Mesenchymal stem cell (in vitro differentiated cells and primary cell): Measurements from ENCODE around the gene SPCS1. TPM values are rescaled to one million over a fixed set of nuclear protein-coding genes. Genes with fewer than 3 reads are reported as not detected.

Experiments
- DNase-seq: peaks from one replicate; pipeline ENCODE4 v3.0.0-alpha.2; 2013
- H2AFZ ChIP-seq: one replicate; pipeline ENCODE4 v1.6.1; 2013; ENCODE audit warnings: low read depth, mild to moderate bottlenecking, control low read depth, inconsistent platforms, low read length, moderate library complexity
- H2AK5ac ChIP-seq: 2 replicates; pipeline ENCODE4 v1.6.1; 2013; ENCODE audit warnings: low read length, moderate library complexity, mild to moderate bottlenecking, inconsistent platforms; ENCODE audit not compliant: severe bottlenecking
- H2BK120ac ChIP-seq: one replicate; pipeline ENCODE4 v1.6.1; 2013; ENCODE audit warnings: low read depth, mild to moderate bottlenecking, inconsistent platforms, low read length, moderate library complexity
- H2BK12ac ChIP-seq, 2 experiments: one replicate each; pipeline ENCODE4 v1.6.1; 2013; ENCODE audit warnings: inconsistent platforms in 2 of 2, low read length in 2 of 2, mild to moderate bottlenecking in 2 of 2, moderate library complexity in 2 of 2, control low read depth in 1 of 2
- H2BK15ac ChIP-seq: one replicate; pipeline ENCODE4 v1.6.1; 2013; ENCODE audit warnings: mild to moderate bottlenecking, low read depth, inconsistent platforms; ENCODE audit not compliant: poor library complexity, severe bottlenecking
- H2BK5ac ChIP-seq: 2 replicates; pipeline ENCODE4 v1.6.1; 2013; ENCODE audit warnings: low read depth, mild to moderate bottlenecking, low read length, control low read depth, inconsistent platforms; ENCODE audit not compliant: poor library complexity, severe bottlenecking
- H3K14ac ChIP-seq, 2 experiments: one replicate each; pipeline ENCODE4 v1.6.1; 2013; ENCODE audit warnings: inconsistent platforms in 2 of 2, low read length in 2 of 2, control low read depth in 1 of 2, mild to moderate bottlenecking in 1 of 2, moderate library complexity in 1 of 2
- H3K18ac ChIP-seq, 2 experiments: one replicate each; pipeline ENCODE4 v1.6.1; 2013; ENCODE audit warnings: inconsistent platforms in 2 of 2, low read length in 2 of 2, control low read depth in 1 of 2, low read depth in 1 of 2, mild to moderate bottlenecking in 1 of 2
- H3K23ac ChIP-seq, 2 experiments: one replicate each; pipeline ENCODE4 v1.6.1; 2013; ENCODE audit warnings: inconsistent platforms in 2 of 2, low read length in 2 of 2, mild to moderate bottlenecking in 2 of 2, moderate library complexity in 2 of 2, control low read depth in 1 of 2
- H3K27ac ChIP-seq: 2 replicates; pipeline ENCODE4 v1.5.1; 2013; ENCODE audit warnings: mild to moderate bottlenecking, moderate library complexity, low read length, control low read depth, inconsistent platforms; ENCODE audit not compliant: poor library complexity, severe bottlenecking
- H3K27me3 ChIP-seq, 2 experiments: 2 replicates each; pipeline versions ENCODE4 v1.6.1 to v1.7.0; 2013; ENCODE audit warnings: low read length in 2 of 2, mild to moderate bottlenecking in 2 of 2, moderate library complexity in 2 of 2, control low read depth in 1 of 2, inconsistent platforms in 1 of 2; ENCODE audit not compliant: control insufficient read depth in 1 of 2, insufficient read depth in 1 of 2
- H3K36me3 ChIP-seq, 2 experiments: 2 replicates each; pipeline versions ENCODE4 v1.6.1 to v1.7.0; 2013; ENCODE audit warnings: low read length in 2 of 2, control low read depth in 1 of 2, inconsistent platforms in 1 of 2, low read depth in 1 of 2, mild to moderate bottlenecking in 1 of 2; ENCODE audit not compliant: insufficient read depth in 2 of 2, control insufficient read depth in 1 of 2
- H3K4ac ChIP-seq, 2 experiments: one replicate each; pipeline ENCODE4 v1.6.1; 2013; ENCODE audit warnings: inconsistent platforms in 2 of 2, low read length in 2 of 2, mild to moderate bottlenecking in 2 of 2, moderate library complexity in 2 of 2, control low read depth in 1 of 2, low read depth in 1 of 2
- H3K4me1 ChIP-seq: 2 replicates; pipeline ENCODE4 v1.6.1; 2013; ENCODE audit warnings: low read depth, low read length, control low read depth; ENCODE audit not compliant: control insufficient read depth, insufficient read depth
- H3K4me2 ChIP-seq: 2 replicates; pipeline ENCODE4 v1.6.1; 2013; ENCODE audit warnings: low read length, mild to moderate bottlenecking, inconsistent platforms; ENCODE audit not compliant: poor library complexity, severe bottlenecking
- H3K4me3 ChIP-seq, 2 experiments: 2 replicates each; pipeline versions ENCODE4 v1.5.1 to v1.7.0; 2013; ENCODE audit warnings: low read length in 2 of 2, mild to moderate bottlenecking in 2 of 2, control low read depth in 1 of 2, low read depth in 1 of 2; ENCODE audit not compliant: insufficient read depth in 1 of 2
- H3K79me1 ChIP-seq: replicated peaks from 2 replicates; pipeline ENCODE4 v1.6.1; 2013; ENCODE audit warnings: mild to moderate bottlenecking, control low read depth, low read length, inconsistent platforms; ENCODE audit not compliant: poor library complexity, severe bottlenecking
- H3K9ac ChIP-seq: 2 replicates; pipeline ENCODE4 v1.7.0; 2013; ENCODE audit warnings: mild to moderate bottlenecking, low read length, moderate library complexity
- H3K9me3 ChIP-seq: 2 replicates; pipeline ENCODE4 v1.7.0; 2013; ENCODE audit warnings: mild to moderate bottlenecking, low read length; ENCODE audit not compliant: control insufficient read depth
- H4K8ac ChIP-seq: one replicate; pipeline ENCODE4 v1.6.1; 2013; ENCODE audit warnings: inconsistent platforms, mild to moderate bottlenecking, low read length, moderate library complexity
- H4K91ac ChIP-seq: one replicate; pipeline ENCODE4 v1.6.1; 2013; ENCODE audit warnings: mild to moderate bottlenecking, low read length, inconsistent platforms
- WGBS: methylation state at CpG from one replicate; pipeline ENCODE4 v1.1.7; 2013; ENCODE audit warnings: mixed read lengths; 5-methylcytosine and 5-hydroxymethylcytosine counted together
- polyA plus RNA-seq, 2 experiments: library from polyadenylated mRNA; stranded (reverse); fragments of 200-250 nt; gene quantifications; one replicate each; pipeline ENCODE4 v1.2.3, GENCODE V29; 2013

SPCS1 gene
- polyA plus RNA-seq (2013, experiment 1 of 2), result 153 TPM
- polyA plus RNA-seq (2013, experiment 2 of 2), result 151 TPM

GRCh38 chr3:52705688-52706686 lies at the start of gene SPCS1, which contains the start of gene GLT8D1:
TSS of gene SPCS1 (plus strand) at chr3:52706106. CDS start at chr3:52706247, 141 bp downstream.
TSS of gene GLT8D1 (minus strand) at chr3:52705791. CDS start at chr3:52700460, 5,331 bp downstream.
- Histone ChIP-seq H2BK15ac (peak within 1 kb of the TSS; percentile 97), H4K8ac (peak within 1 kb of the TSS; percentile 99), H3K27me3 (no peaks in the 10 kb centered on the region), H3K79me1 (peaks cover 4% of the 10 kb centered on the region), H4K91ac (peak within 1 kb of the TSS; percentile 99), H3K27ac (peak within 1 kb of the TSS; percentile 80), H3K4me2 (peak within 1 kb of the TSS; percentile 89), H3K4me3 (peak within 1 kb of the TSS; percentile 82 to 95), H3K36me3 (peaks cover 3 to 30% of the 10 kb centered on the region in 2 experiments), H2AK5ac (peak within 1 kb of the TSS; percentile 68), H2BK120ac (peak within 1 kb of the TSS; percentile 92), H2BK5ac (peak within 1 kb of the TSS; percentile 96), H3K23ac (peak within 1 kb of the TSS in 1 of 2 experiments; percentile 97), H2AFZ (peak within 1 kb of the TSS; percentile 99), H3K9ac (peak within 1 kb of the TSS; percentile 97), H3K14ac (peak within 1 kb of the TSS; percentile 76 to 99), H3K18ac (peak within 1 kb of the TSS; percentile 96 to 98), H2BK12ac (peak within 1 kb of the TSS in 1 of 2 experiments; percentile 90), H3K4me1 (peaks cover 9% of the 10 kb centered on the region), H3K9me3 (no peaks in the 10 kb centered on the region), H3K4ac (peak within 1 kb of the TSS; percentile 87 to 92)
- under 1% methylated on average over 88 of the region's 94 CpGs for WGBS
- peak; percentile 91 for DNase-seq

- H3K14ac ChIP-seq, result no peak overlapping the region
- H3K9me3 ChIP-seq, result no peaks in the 10 kb centered on the region
- no peak for DNase-seq
- WGBS, result 67% methylated on average over 3 of the region's 3 CpGs
- H2BK5ac ChIP-seq, result no peak overlapping the region
- H2AFZ ChIP-seq, result no peak overlapping the region
- H3K4me2 ChIP-seq, result no peak overlapping the region
- no peak overlapping the region for H2BK15ac ChIP-seq
- no peak overlapping the region for H3K4ac ChIP-seq
- no peaks in the 10 kb centered on the region for H3K27me3 ChIP-seq
- H3K23ac ChIP-seq, result no peak overlapping the region
- H3K27ac ChIP-seq, result no peak overlapping the region
- H3K4me3 ChIP-seq, result no peak overlapping the region
- H4K8ac ChIP-seq, result no peak overlapping the region
- H3K4me1 ChIP-seq, result no peaks in the 10 kb centered on the region
- peaks cover 35 to 88% of the 10 kb centered on the region in 2 experiments for H3K36me3 ChIP-seq
- no peak overlapping the region for H2AK5ac ChIP-seq
- no peak overlapping the region for H4K91ac ChIP-seq
- no peak overlapping the region for H2BK12ac ChIP-seq
- H3K79me1 ChIP-seq, result peaks cover 19% of the 10 kb centered on the region
- H3K18ac ChIP-seq, result no peak overlapping the region
- H3K9ac ChIP-seq, result no peak overlapping the region
- H2BK120ac ChIP-seq, result no peak overlapping the region
These were observed 45.9 kb upstream of the SPCS1 start for GRCh38 chr3:52660046-52660445.

DNA sequence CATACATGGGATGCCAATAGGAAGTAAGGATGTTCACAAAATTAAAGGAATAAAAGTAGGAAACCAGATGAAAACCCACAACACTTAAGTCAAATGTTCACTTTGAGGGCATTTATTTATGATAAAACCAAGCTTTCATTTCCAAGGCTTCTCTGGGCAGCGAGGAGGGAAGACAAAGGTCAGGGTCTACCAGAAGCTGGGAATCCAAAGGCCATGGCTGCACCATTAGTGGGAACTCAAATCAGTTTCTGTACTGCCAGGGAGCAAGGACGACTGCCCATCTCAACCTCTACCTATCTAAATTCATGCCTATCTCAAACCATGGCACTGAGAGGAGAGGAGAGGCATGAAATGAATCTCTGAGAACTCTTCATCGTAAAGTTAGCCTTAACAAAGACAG lies 42.8 kb upstream of the SPCS1 start:
- Histone ChIP-seq H4K8ac (no peak overlapping the region), H3K4me2 (no peak overlapping the region), H3K9ac (no peak overlapping the region), H2AFZ (no peak overlapping the region), H2BK5ac (no peak overlapping the region), H3K4me3 (no peak overlapping the region), H3K79me1 (peaks cover 21% of the 10 kb centered on the region), H4K91ac (no peak overlapping the region), H3K18ac (no peak overlapping the region), H2AK5ac (no peak overlapping the region), H3K36me3 (peaks cover 37 to 83% of the 10 kb centered on the region in 2 experiments), H2BK15ac (no peak overlapping the region), H3K4me1 (peaks cover 2% of the 10 kb centered on the region), H3K14ac (no peak overlapping the region), H3K9me3 (no peaks in the 10 kb centered on the region), H3K27ac (no peak overlapping the region), H3K4ac (no peak overlapping the region), H2BK12ac (no peak overlapping the region), H3K27me3 (no peaks in the 10 kb centered on the region), H3K23ac (no peak overlapping the region), H2BK120ac (no peak overlapping the region)
- 100% methylated on average over 2 of the region's 3 CpGs for WGBS
- DNase-seq, result no peak
